IPS-15b (cell line): ENCODE data around the gene HM13.
"Not testable (repeated sequence)": the region's sequence is repeated elsewhere in the genome, so short reads cannot be mapped to it uniquely, and the experiment has no call there.

ENCODE experiments used
- H3K27me3 ChIP-seq: one replicate; pipeline ENCODE4 v1.6.1; 2013; ENCODE audit warnings: low read length; ENCODE audit not compliant: control insufficient read depth, insufficient read depth
- H3K36me3 ChIP-seq: one replicate; pipeline ENCODE4 v1.6.1; 2013; ENCODE audit warnings: low read length; ENCODE audit not compliant: control insufficient read depth, insufficient read depth
- H3K4me1 ChIP-seq: one replicate; pipeline ENCODE4 v1.6.1; 2013; ENCODE audit warnings: mild to moderate bottlenecking, low read length; ENCODE audit not compliant: control insufficient read depth, insufficient read depth
- H3K4me3 ChIP-seq: one replicate; pipeline ENCODE4 v1.5.1; 2013; ENCODE audit warnings: low read depth, low read length
- H3K9ac ChIP-seq: one replicate; pipeline ENCODE4 v1.6.1; 2013; ENCODE audit warnings: low read depth, mild to moderate bottlenecking, low read length
- H3K9me3 ChIP-seq: one replicate; pipeline ENCODE4 v1.6.1; 2013; ENCODE audit warnings: mild to moderate bottlenecking, low read length; ENCODE audit not compliant: control insufficient read depth, insufficient read depth

HM13 gene

DNA sequence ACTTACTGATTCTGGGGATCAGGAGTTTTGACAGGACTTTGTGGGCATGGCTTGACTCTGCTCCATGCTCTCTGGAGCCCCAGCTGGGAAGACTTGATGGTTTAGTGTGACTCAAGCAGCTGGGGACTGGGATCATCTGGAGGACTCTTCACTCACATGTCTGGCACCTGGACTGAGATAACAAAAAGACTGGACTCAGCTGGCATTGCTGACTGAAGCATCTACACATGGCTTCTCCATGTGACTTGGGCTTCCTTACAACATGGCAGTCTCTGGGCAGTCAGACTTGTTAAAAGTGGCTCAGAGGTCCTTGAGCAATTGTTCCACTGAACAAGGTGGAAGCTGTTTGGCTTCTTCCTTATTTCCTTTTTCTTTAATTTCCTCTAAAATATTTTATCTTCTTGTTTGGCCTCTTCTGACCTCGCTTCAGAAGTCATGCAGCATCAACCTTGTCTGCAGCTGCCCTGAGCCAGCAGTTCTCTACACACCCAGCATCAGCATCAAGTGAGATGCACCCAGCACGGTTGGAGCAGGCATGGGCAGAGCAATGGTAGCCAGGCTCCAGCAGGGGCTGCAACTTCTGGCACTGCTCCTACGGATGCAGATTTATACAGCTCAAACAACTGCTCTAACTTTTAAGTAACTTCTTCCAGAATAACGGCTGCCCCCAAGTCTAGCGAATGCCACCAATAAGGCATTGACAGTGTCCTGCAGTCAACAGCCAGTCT lies 5.6 kb upstream of the HM13 start:
- Histone ChIP-seq H3K27me3 (peaks cover 2% of the 10 kb centered on the region), H3K9me3 (no peaks in the 10 kb centered on the region), H3K36me3 (no peaks in the 10 kb centered on the region), H3K4me1 (no peaks in the 10 kb centered on the region), H3K9ac (no peak overlapping the region), H3K4me3 (no peak overlapping the region)

DNA sequence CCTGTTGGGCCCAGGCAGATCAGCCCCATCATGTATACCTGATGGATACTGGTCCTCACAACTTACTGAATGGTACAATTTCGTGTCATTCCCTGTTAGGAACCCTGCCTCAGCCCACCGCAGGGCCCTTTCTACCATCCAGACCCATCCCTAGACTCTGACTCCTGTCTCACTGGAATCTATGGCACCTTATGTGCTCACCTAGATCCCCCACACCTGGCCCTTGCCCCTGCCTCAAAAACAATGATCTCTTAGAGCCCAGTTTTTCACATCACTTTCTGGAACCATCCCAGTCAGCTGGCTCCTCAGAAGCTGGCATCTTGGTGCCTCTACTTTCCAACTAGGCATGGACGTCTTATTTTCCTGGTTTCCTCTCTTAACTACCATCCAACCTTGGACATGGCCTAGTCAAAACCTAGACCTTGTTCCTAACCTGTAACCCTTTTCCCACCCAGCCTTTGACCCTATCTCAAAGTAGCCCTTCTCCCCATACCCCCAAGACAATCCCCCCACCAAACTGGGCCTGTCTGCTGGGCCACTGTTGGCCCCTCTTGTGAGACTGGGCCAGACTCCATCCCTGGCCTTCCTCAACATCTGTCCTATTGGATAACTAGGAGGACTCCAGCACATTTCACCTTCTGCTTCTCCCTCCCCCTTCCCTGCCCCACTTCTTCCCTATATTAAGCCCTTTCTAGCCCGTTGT lies 981 bp downstream of the HM13 start:
- H3K9ac ChIP-seq, result peak overlapping the region; percentile 97
- peak overlapping the region; percentile 99 for H3K4me3 ChIP-seq
- H3K27me3 ChIP-seq, result no peaks in the 10 kb centered on the region
- H3K9me3 ChIP-seq, result no peaks in the 10 kb centered on the region
- peaks cover 23% of the 10 kb centered on the region for H3K4me1 ChIP-seq
- no peaks in the 10 kb centered on the region for H3K36me3 ChIP-seq

- Histone ChIP-seq H3K9ac (peak overlapping the region; percentile 9), H3K27me3 (no peaks in the 10 kb centered on the region), H3K36me3 (no peaks in the 10 kb centered on the region), H3K4me3 (peak overlapping the region; percentile 99), H3K4me1 (peaks cover 23% of the 10 kb centered on the region), H3K9me3 (no peaks in the 10 kb centered on the region)
Measured at GRCh38 chr20:31515775-31516107, 1.5 kb downstream of the HM13 start.

- Histone ChIP-seq H3K9ac (no peak overlapping the region), H3K36me3 (no peaks in the 10 kb centered on the region), H3K27me3 (no peaks in the 10 kb centered on the region), H3K4me3 (peak overlapping the region; percentile 35), H3K9me3 (no peaks in the 10 kb centered on the region), H3K4me1 (peaks cover 23% of the 10 kb centered on the region)
Measured at GRCh38 chr20:31516166-31516565, 1.9 kb downstream of the HM13 start.

- H3K4me1 ChIP-seq, result peaks cover 23% of the 10 kb centered on the region
- H3K36me3 ChIP-seq, result no peaks in the 10 kb centered on the region
- no peak overlapping the region for H3K4me3 ChIP-seq
- H3K9ac ChIP-seq, result no peak overlapping the region
- H3K9me3 ChIP-seq, result no peaks in the 10 kb centered on the region
- H3K27me3 ChIP-seq, result no peaks in the 10 kb centered on the region
Measured at GRCh38 chr20:31516651-31517050, 2.4 kb downstream of the HM13 start.

- H3K9ac ChIP-seq, result no peak overlapping the region
- peaks cover 23% of the 10 kb centered on the region for H3K4me1 ChIP-seq
- no peaks in the 10 kb centered on the region for H3K27me3 ChIP-seq
- H3K36me3 ChIP-seq, result no peaks in the 10 kb centered on the region
- no peaks in the 10 kb centered on the region for H3K9me3 ChIP-seq
- no peak overlapping the region for H3K4me3 ChIP-seq
Measured at GRCh38 chr20:31517373-31517772, 3.1 kb downstream of the HM13 start.

- not testable (repeated sequence) for H3K36me3 ChIP-seq, H3K4me1 ChIP-seq, H3K27me3 ChIP-seq, H3K9ac ChIP-seq, H3K9me3 ChIP-seq, H3K4me3 ChIP-seq
Measured at GRCh38 chr20:31521267-31521666, 7.0 kb downstream of the HM13 start.

GRCh38 chr20:31522731-31523130 lies 8.5 kb downstream of the HM13 start:
- no peaks in the 10 kb centered on the region for H3K9me3 ChIP-seq
- peaks cover 12% of the 10 kb centered on the region for H3K36me3 ChIP-seq
- H3K9ac ChIP-seq, result no peak overlapping the region
- no peaks in the 10 kb centered on the region for H3K4me1 ChIP-seq
- no peaks in the 10 kb centered on the region for H3K27me3 ChIP-seq
- H3K4me3 ChIP-seq, result no peak overlapping the region

DNA sequence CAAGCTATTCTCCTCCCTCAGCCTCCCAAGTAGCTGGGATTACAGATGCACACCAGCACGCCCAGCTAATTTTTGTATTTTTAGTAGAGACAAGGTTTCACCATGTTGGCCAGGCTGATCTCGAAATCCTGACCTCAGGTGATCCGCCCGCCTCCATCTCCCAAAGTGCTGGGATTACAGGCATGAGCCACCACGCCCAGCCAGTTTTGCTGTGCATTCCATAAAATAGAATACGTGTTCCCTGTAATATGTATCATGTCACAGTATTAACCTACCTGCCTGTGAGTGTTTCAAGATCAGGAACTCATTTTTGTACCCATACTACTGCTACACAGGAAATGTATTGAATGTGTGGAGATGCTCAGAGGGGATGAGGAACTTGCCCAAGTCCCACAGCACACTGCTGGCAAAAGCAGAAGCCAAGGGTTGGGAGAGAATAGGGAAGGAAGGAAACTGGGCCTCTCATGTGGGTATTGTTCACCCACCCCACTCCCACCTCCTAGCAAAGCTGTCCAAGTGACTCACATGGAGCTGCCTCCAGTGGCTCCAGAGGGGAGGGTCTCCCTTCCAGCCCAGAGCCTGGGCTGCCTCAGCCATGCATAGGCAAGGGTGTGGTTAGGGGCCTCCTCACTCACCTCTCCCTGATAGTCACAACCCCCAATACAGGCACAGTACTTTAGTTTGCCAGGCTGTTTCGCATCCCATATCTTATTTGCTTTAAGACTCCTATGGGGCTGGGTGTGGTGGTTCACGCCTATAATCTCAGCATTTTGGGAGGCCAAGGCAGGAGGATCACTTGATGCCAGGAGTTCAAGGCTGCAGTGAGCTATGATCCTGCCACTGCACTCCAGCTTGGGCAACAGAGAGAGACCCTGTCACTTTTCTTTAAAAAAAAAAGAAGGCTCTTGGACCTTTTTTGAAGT lies 9.4 kb downstream of the HM13 start:
- Histone ChIP-seq H3K9ac (no peak overlapping the region), H3K27me3 (no peaks in the 10 kb centered on the region), H3K36me3 (peaks cover 17% of the 10 kb centered on the region), H3K9me3 (no peaks in the 10 kb centered on the region), H3K4me1 (no peaks in the 10 kb centered on the region), H3K4me3 (no peak overlapping the region)

DNA sequence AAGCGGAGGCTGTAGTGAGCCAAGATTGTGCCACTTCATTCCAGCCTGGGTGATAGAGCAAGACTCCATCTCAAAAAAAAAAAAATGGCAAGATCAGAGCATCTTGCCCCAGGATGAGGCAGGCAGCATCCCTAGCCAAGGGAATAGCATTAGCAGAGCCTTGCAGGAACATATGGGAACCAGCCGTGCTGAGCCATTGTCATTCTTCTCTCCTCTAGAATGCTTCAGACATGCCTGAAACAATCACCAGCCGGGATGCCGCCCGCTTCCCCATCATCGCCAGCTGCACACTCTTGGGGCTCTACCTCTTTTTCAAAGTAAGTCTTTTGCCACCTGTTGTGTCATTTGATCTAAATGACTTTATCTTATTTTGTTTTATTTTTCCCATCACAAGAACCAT lies 13.0 kb downstream of the HM13 start:
- H3K27me3 ChIP-seq, result no peaks in the 10 kb centered on the region
- H3K4me1 ChIP-seq, result no peaks in the 10 kb centered on the region
- peaks cover 35% of the 10 kb centered on the region for H3K36me3 ChIP-seq
- H3K4me3 ChIP-seq, result no peak overlapping the region
- H3K9me3 ChIP-seq, result no peaks in the 10 kb centered on the region
- no peak overlapping the region for H3K9ac ChIP-seq

DNA sequence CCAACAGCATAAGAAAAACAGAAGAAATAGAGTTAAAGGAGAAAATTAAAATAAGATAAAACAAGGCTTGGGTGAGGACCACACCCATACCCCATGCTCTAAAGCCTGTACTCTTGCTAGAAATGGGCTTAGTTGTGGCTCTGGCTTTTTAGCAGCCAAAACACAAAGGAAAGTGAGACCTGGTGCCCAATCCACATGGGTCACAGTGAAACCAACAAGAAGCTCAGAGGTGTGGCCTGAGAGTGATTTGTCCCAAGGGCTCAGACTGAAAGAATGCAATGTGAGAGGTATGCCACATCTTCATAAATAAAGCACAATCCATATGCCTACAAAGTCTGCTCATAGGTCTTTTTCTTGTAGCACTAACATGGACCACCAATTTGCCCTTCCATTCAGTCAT lies 21.1 kb downstream of the HM13 start:
- Histone ChIP-seq H3K27me3 (no peaks in the 10 kb centered on the region), H3K9me3 (no peaks in the 10 kb centered on the region), H3K9ac (no peak overlapping the region), H3K4me1 (no peaks in the 10 kb centered on the region), H3K36me3 (peaks cover 42% of the 10 kb centered on the region), H3K4me3 (no peak overlapping the region)
